DND-41 (cell line): Measurements from ENCODE around the gene EPS8L2.
"Not testable (repeated sequence)": the region's sequence is repeated elsewhere in the genome, so short reads cannot be mapped to it uniquely, and the experiment has no call there.

Source experiments
- ATAC-seq: fragments of 200-7000 bp; cut with Tn5 transposase; 3 replicates; pipeline ENCODE4 v1.9.1; 2021; ENCODE audit warnings: low read depth; ENCODE audit not compliant: insufficient read depth
- DNase-seq: peaks from one replicate; pipeline ENCODE4 v3.0.0-alpha.2; 2020
- H2AFZ ChIP-seq: 2 replicates; pipeline ENCODE4 v1.6.0; 2012; ENCODE audit warnings: low read depth, low read length
- H3K27ac ChIP-seq: 2 replicates; pipeline ENCODE4 v1.5.1; 2012; ENCODE audit warnings: low read length, inconsistent platforms
- H3K27me3 ChIP-seq: fragments of 200-600 bp; sonication (generic); 2 replicates; pipeline ENCODE4 v1.6.0; 2012; ENCODE audit warnings: low read length, mild to moderate bottlenecking, inconsistent platforms; ENCODE audit not compliant: insufficient read depth, poor library complexity
- H3K36me3 ChIP-seq: 2 replicates; pipeline ENCODE4 v1.5.1; 2012; ENCODE audit warnings: low read length, inconsistent platforms; ENCODE audit not compliant: insufficient read depth
- H3K4me1 ChIP-seq: 2 replicates; pipeline ENCODE4 v1.5.1; 2012; ENCODE audit warnings: mild to moderate bottlenecking, low read length; ENCODE audit not compliant: insufficient read depth
- H3K4me2 ChIP-seq: 2 replicates; pipeline ENCODE4 v1.6.0; 2012; ENCODE audit warnings: mild to moderate bottlenecking, moderate library complexity, low read length, inconsistent platforms; ENCODE audit not compliant: insufficient read depth
- H3K4me3 ChIP-seq, 2 experiments: fragments of 200-600 bp in 1 of 2; shearing (Covaris generic) in 1 of 2; 2 replicates each; pipeline ENCODE4 v1.5.1; 2012 to 2016; ENCODE audit warnings: inconsistent platforms in 2 of 2, low read length in 2 of 2, mild to moderate bottlenecking in 2 of 2, low read depth in 1 of 2, moderate library complexity in 1 of 2
- H3K79me2 ChIP-seq: 2 replicates; pipeline ENCODE4 v1.6.0; 2012; ENCODE audit warnings: low read length, inconsistent platforms; ENCODE audit not compliant: insufficient read depth
- H3K9ac ChIP-seq: 2 replicates; pipeline ENCODE4 v1.6.0; 2012; ENCODE audit warnings: low read depth, mild to moderate bottlenecking, inconsistent platforms, low read length, moderate library complexity
- H3K9me3 ChIP-seq: 2 replicates; pipeline ENCODE4 v1.5.1; 2012; ENCODE audit warnings: low read length, moderate library complexity, mild to moderate bottlenecking, inconsistent platforms; ENCODE audit not compliant: insufficient read depth, severe bottlenecking
- H4K20me1 ChIP-seq: 2 replicates; pipeline ENCODE4 v1.6.0; 2012; ENCODE audit warnings: low read length; ENCODE audit not compliant: insufficient read depth
- CTCF ChIP-seq: IDR thresholded peaks from 2 replicates; pipeline ENCODE4 v1.5.1; 2012; ENCODE audit warnings: borderline replicate concordance, low read length, moderate library complexity, mild to moderate bottlenecking; ENCODE audit not compliant: poor library complexity, severe bottlenecking; ENCODE audit errors: extremely low read depth
- EZH2 ChIP-seq: IDR thresholded peaks from 3 replicates; pipeline ENCODE4 v1.6.1; 2012; ENCODE audit warnings: borderline replicate concordance, low read depth, mild to moderate bottlenecking, moderate library complexity, low read length, inconsistent platforms; ENCODE audit not compliant: severe bottlenecking

EPS8L2 gene

GRCh38 chr11:737366-737765 lies 31.3 kb downstream of the EPS8L2 start:
- H3K4me3 ChIP-seq, result no peak overlapping the region
- no peaks in the 10 kb centered on the region for H3K36me3 ChIP-seq
- no peak overlapping the region for H3K4me2 ChIP-seq
- no peak for TF ChIP-seq EZH2
- TF ChIP-seq CTCF, result no peak
- no peak overlapping the region for H3K27ac ChIP-seq
- ATAC-seq (no peak), DNase-seq (no peak)
- no peaks in the 10 kb centered on the region for H3K79me2 ChIP-seq
- no peaks in the 10 kb centered on the region for H3K9me3 ChIP-seq
- H3K27me3 ChIP-seq, result peaks cover 13% of the 10 kb centered on the region
- no peaks in the 10 kb centered on the region for H4K20me1 ChIP-seq
- H3K4me1 ChIP-seq, result no peaks in the 10 kb centered on the region
- no peak overlapping the region for H3K9ac ChIP-seq
- H2AFZ ChIP-seq, result no peak overlapping the region

DNA sequence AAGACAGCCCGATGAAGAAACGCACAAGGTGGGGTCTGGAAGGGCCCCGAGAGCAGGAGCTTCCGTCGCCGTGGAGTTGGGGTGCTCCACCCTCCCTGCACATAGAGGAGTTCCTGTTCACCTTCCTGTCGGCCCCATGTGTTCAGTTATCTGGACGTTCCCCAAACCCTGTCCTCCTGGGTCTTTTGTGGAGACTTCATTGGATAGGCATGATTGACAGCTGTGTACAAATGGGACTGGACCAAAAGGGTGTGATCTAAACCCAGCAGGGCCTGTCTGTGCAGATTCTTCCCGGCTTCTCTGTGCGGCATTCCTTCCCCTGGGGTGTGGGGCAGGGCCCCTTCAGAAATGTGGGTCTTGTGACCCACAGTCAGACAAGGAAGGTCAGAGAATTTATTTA lies 31.9 kb downstream of the EPS8L2 start:
- H4K20me1 ChIP-seq, H3K4me3 ChIP-seq, H3K79me2 ChIP-seq, H3K4me1 ChIP-seq, H3K36me3 ChIP-seq, H3K9me3 ChIP-seq, ATAC-seq, H3K27ac ChIP-seq, DNase-seq, H2AFZ ChIP-seq, H3K9ac ChIP-seq, H3K4me2 ChIP-seq: not testable (repeated sequence)
- H3K27me3 ChIP-seq, result peaks cover 13% of the 10 kb centered on the region

GRCh38 chr11:742156-742546 lies 36.1 kb downstream of the EPS8L2 start:
- Histone ChIP-seq H3K4me3 (no peak overlapping the region), H3K4me2 (no peak overlapping the region), H3K9ac (no peak overlapping the region), H3K27me3 (peaks cover 10% of the 10 kb centered on the region), H3K4me1 (peaks cover 10% of the 10 kb centered on the region), H3K36me3 (no peaks in the 10 kb centered on the region), H2AFZ (no peak overlapping the region), H4K20me1 (no peaks in the 10 kb centered on the region), H3K9me3 (no peaks in the 10 kb centered on the region), H3K79me2 (peaks cover 6% of the 10 kb centered on the region; the same call in 1 of the 2 replicates), H3K27ac (no peak overlapping the region)
- DNase-seq, result no peak
- TF ChIP-seq EZH2 (no peak), CTCF (no peak)
- no peak for ATAC-seq

- no peaks in the 10 kb centered on the region for H3K9me3 ChIP-seq
- peaks cover 5% of the 10 kb centered on the region for H3K27me3 ChIP-seq
- no peak for DNase-seq
- H4K20me1 ChIP-seq, result no peaks in the 10 kb centered on the region
- H3K36me3 ChIP-seq, result peaks cover 2% of the 10 kb centered on the region; the same call in 1 of the 2 replicates
- no peak overlapping the region for H3K9ac ChIP-seq
- no peak overlapping the region for H3K4me2 ChIP-seq
- H3K4me3 ChIP-seq, result no peak overlapping the region
- ATAC-seq, result no peak
- peaks cover 11% of the 10 kb centered on the region for H3K79me2 ChIP-seq
- no peak for TF ChIP-seq EZH2
- TF ChIP-seq CTCF, result no peak
- H2AFZ ChIP-seq, result no peak overlapping the region
- no peak overlapping the region for H3K27ac ChIP-seq
- peaks cover 10% of the 10 kb centered on the region for H3K4me1 ChIP-seq
These were observed 36.7 kb downstream of the EPS8L2 start for GRCh38 chr11:742571-743201.
